ENCODE data around the gene MBD6. TPM values are rescaled to one million over a fixed set of nuclear protein-coding genes. Genes with fewer than 3 reads are reported as not detected.
"Not testable (repeated sequence)": the region's sequence is repeated elsewhere in the genome, so short reads cannot be mapped to it uniquely, and the experiment has no call there.

Gene MBD6
- total RNA-seq, 5 donors from 2014 or later (not counting 1 experiment from before 2014, with no cell fraction given): 109 to 122 (median 114) TPM

- H3K27me3 ChIP-seq (replicated peaks in 1 of 2; ENCODE audit: control insufficient read depth in 2 of 2, extremely low read depth in 1 of 2, insufficient read depth in 2 of 2, low read length in 1 of 2); H3K27ac ChIP-seq (ENCODE audit: low read length); H3K9me3 Mint-ChIP-seq; H3K4me1 ChIP-seq (ENCODE audit: control insufficient read depth in 1 of 2, extremely low read depth in 1 of 2, insufficient read depth in 2 of 2, low read length in 2 of 2); POLR2A ChIA-PET; H3K4me3 ChIP-seq (ENCODE audit: control insufficient read depth in 1 of 2, extremely low read depth in 1 of 2, low read length in 1 of 2); H3K4me3 Mint-ChIP-seq; H3K27ac Mint-ChIP-seq; H3K27me3 Mint-ChIP-seq; DNase-seq; H3K9me3 ChIP-seq; CTCF ChIA-PET; ATAC-seq (replicated peaks in 1 of 4): not testable (repeated sequence)
- WGBS (ENCODE audit: insufficient coverage): 93% methylated on average over 18 of the region's 48 CpGs
- Mint-ChIP-seq H3K36me3 (peaks cover 43% of the 10 kb centered on the region), H3K4me1 (peaks cover 7 to 20% (median 7%) of the 10 kb centered on the region in 3 donors)
- peaks cover 14 to 57% of the 10 kb centered on the region in 2 donors for H3K36me3 ChIP-seq (ENCODE audit: control insufficient read depth in 2 of 2, extremely low read depth in 1 of 2, insufficient read depth in 1 of 2, low read length in 1 of 2)
These were observed 27.4 kb upstream of the MBD6 start for GRCh38 chr12:57495051-57495701.

GRCh38 chr12:57496822-57497221, 25.8 kb upstream of the MBD6 start:
- no peak for ATAC-seq (replicated peaks in 1 of 4)

GRCh38 chr12:57497223-57498131, 25.1 kb upstream of the MBD6 start:
- DNase-seq (no peak), ATAC-seq (replicated peaks in 1 of 4) (no peak)
- Mint-ChIP-seq H3K27me3 (no peaks in the 10 kb centered on the region), H3K4me1 (peaks cover 2 to 11% (median 3%) of the 10 kb centered on the region in 3 donors), H3K4me3 (no peak overlapping the region), H3K9me3 (no peaks in the 10 kb centered on the region), H3K27ac (peak overlapping the region in 1 of 2 donors; percentile 29), H3K36me3 (peaks cover 54% of the 10 kb centered on the region)
- Histone ChIP-seq H3K27ac (ENCODE audit: low read length) (no peak overlapping the region), H3K4me1 (ENCODE audit: control insufficient read depth in 1 of 2, extremely low read depth in 1 of 2, insufficient read depth in 2 of 2, low read length in 2 of 2) (no peaks in the 10 kb centered on the region), H3K27me3 (replicated peaks in 1 of 2; ENCODE audit: control insufficient read depth in 2 of 2, extremely low read depth in 1 of 2, insufficient read depth in 2 of 2, low read length in 1 of 2) (no peaks in the 10 kb centered on the region), H3K36me3 (ENCODE audit: control insufficient read depth in 2 of 2, extremely low read depth in 1 of 2, insufficient read depth in 1 of 2, low read length in 1 of 2) (peaks cover 14 to 59% of the 10 kb centered on the region in 2 donors), H3K4me3 (ENCODE audit: control insufficient read depth in 1 of 2, extremely low read depth in 1 of 2, low read length in 1 of 2) (no peak overlapping the region), H3K9me3 (no peaks in the 10 kb centered on the region)
- 96% methylated on average over 10 of the region's 12 CpGs for WGBS (ENCODE audit: insufficient coverage)
- POLR2A ChIA-PET: no interaction called here
- CTCF ChIA-PET: no interaction called here

More at GRCh38 chr12:57496822-57497221, 25.8 kb upstream of the MBD6 start:
- H3K36me3 ChIP-seq (ENCODE audit: control insufficient read depth in 2 of 2, extremely low read depth in 1 of 2, insufficient read depth in 1 of 2, low read length in 1 of 2): peaks cover 14 to 57% of the 10 kb centered on the region in 2 donors
- H3K27me3 ChIP-seq (replicated peaks in 1 of 2; ENCODE audit: control insufficient read depth in 2 of 2, extremely low read depth in 1 of 2, insufficient read depth in 2 of 2, low read length in 1 of 2): no peaks in the 10 kb centered on the region
- no peaks in the 10 kb centered on the region for H3K9me3 ChIP-seq
- ChIA-PET POLR2A (no interaction called here), CTCF (no interaction called here)
- H3K27ac Mint-ChIP-seq: peak overlapping the region in 1 of 2 donors; percentile 29
- H3K4me1 ChIP-seq (ENCODE audit: control insufficient read depth in 1 of 2, extremely low read depth in 1 of 2, insufficient read depth in 2 of 2, low read length in 2 of 2): no peaks in the 10 kb centered on the region
- H3K27ac ChIP-seq (ENCODE audit: low read length): no peak overlapping the region
- H3K9me3 Mint-ChIP-seq: no peaks in the 10 kb centered on the region
- no peak overlapping the region for H3K4me3 ChIP-seq (ENCODE audit: control insufficient read depth in 1 of 2, extremely low read depth in 1 of 2, low read length in 1 of 2)
- DNase-seq: no peak
- no peak overlapping the region for H3K4me3 Mint-ChIP-seq
- H3K36me3 Mint-ChIP-seq: peaks cover 49% of the 10 kb centered on the region
- no peaks in the 10 kb centered on the region for H3K27me3 Mint-ChIP-seq
- peaks cover 2 to 11% (median 3%) of the 10 kb centered on the region in 3 donors for H3K4me1 Mint-ChIP-seq

- Mint-ChIP-seq H3K27ac (no peak overlapping the region), H3K4me3 (no peak overlapping the region), H3K27me3 (no peaks in the 10 kb centered on the region), H3K36me3 (peaks cover 51% of the 10 kb centered on the region), H3K4me1 (peaks cover 0 to 11% (median 2%) of the 10 kb centered on the region in 3 donors), H3K9me3 (no peaks in the 10 kb centered on the region)
- Histone ChIP-seq H3K9me3 (no peaks in the 10 kb centered on the region), H3K36me3 (ENCODE audit: control insufficient read depth in 2 of 2, extremely low read depth in 1 of 2, insufficient read depth in 1 of 2, low read length in 1 of 2) (peaks cover 11 to 58% of the 10 kb centered on the region in 2 donors), H3K27me3 (replicated peaks in 1 of 2; ENCODE audit: control insufficient read depth in 2 of 2, extremely low read depth in 1 of 2, insufficient read depth in 2 of 2, low read length in 1 of 2) (no peaks in the 10 kb centered on the region), H3K4me3 (ENCODE audit: control insufficient read depth in 1 of 2, extremely low read depth in 1 of 2, low read length in 1 of 2) (no peak overlapping the region), H3K27ac (ENCODE audit: low read length) (no peak overlapping the region), H3K4me1 (ENCODE audit: control insufficient read depth in 1 of 2, extremely low read depth in 1 of 2, insufficient read depth in 2 of 2, low read length in 2 of 2) (no peaks in the 10 kb centered on the region)
- no peak for ATAC-seq (replicated peaks in 1 of 4)
- WGBS (ENCODE audit: insufficient coverage): 97% methylated on average over 6 of the region's 9 CpGs
- ChIA-PET POLR2A (no interaction called here), CTCF (no interaction called here)
- DNase-seq: no peak
These were observed 24.5 kb upstream of the MBD6 start for GRCh38 chr12:57498132-57498502.

GRCh38 chr12:57498571-57498970, 24.1 kb upstream of the MBD6 start:
- no peaks in the 10 kb centered on the region for H3K9me3 ChIP-seq
- H3K27me3 ChIP-seq (replicated peaks in 1 of 2; ENCODE audit: control insufficient read depth in 2 of 2, extremely low read depth in 1 of 2, insufficient read depth in 2 of 2, low read length in 1 of 2): no peaks in the 10 kb centered on the region
- DNase-seq: no peak
- Mint-ChIP-seq H3K4me1 (peaks cover 0 to 11% (median 2%) of the 10 kb centered on the region in 3 donors), H3K9me3 (no peaks in the 10 kb centered on the region), H3K27me3 (no peaks in the 10 kb centered on the region), H3K27ac (no peak overlapping the region), H3K36me3 (peaks cover 52% of the 10 kb centered on the region), H3K4me3 (no peak overlapping the region)
- no peak overlapping the region for H3K27ac ChIP-seq (ENCODE audit: low read length)
- H3K4me1 ChIP-seq (ENCODE audit: control insufficient read depth in 1 of 2, extremely low read depth in 1 of 2, insufficient read depth in 2 of 2, low read length in 2 of 2): no peaks in the 10 kb centered on the region
- no peak for ATAC-seq (replicated peaks in 1 of 4)
- H3K36me3 ChIP-seq (ENCODE audit: control insufficient read depth in 2 of 2, extremely low read depth in 1 of 2, insufficient read depth in 1 of 2, low read length in 1 of 2): peaks cover 11 to 61% of the 10 kb centered on the region in 2 donors
- no peak overlapping the region for H3K4me3 ChIP-seq (ENCODE audit: control insufficient read depth in 1 of 2, extremely low read depth in 1 of 2, low read length in 1 of 2)
- CTCF ChIA-PET: interaction anchor here in 1 of 2 donors (0.6 kb wide), 1 partner anchor 132 kb away, joined by 4 read pairs; no protein-coding TSS in a partner anchor
- POLR2A ChIA-PET: no interaction called here
- WGBS (ENCODE audit: insufficient coverage): 80% methylated on average over 1 of the region's 4 CpGs

- POLR2A ChIA-PET: interaction anchor here in 1 of 2 donors (0.7 kb wide), 1 partner anchor 80 kb away, joined by 3 read pairs; no protein-coding TSS in a partner anchor
- no peak for DNase-seq
- H3K9me3 ChIP-seq: no peaks in the 10 kb centered on the region
- H3K9me3 Mint-ChIP-seq: no peaks in the 10 kb centered on the region
- H3K36me3 Mint-ChIP-seq: peaks cover 61% of the 10 kb centered on the region
- H3K4me1 Mint-ChIP-seq: peaks cover 0 to 11% (median 2%) of the 10 kb centered on the region in 3 donors
- H3K27ac ChIP-seq (ENCODE audit: low read length): no peak overlapping the region
- H3K4me1 ChIP-seq (ENCODE audit: control insufficient read depth in 1 of 2, extremely low read depth in 1 of 2, insufficient read depth in 2 of 2, low read length in 2 of 2): no peaks in the 10 kb centered on the region
- CTCF ChIA-PET: no interaction called here
- no peak overlapping the region for H3K4me3 ChIP-seq (ENCODE audit: control insufficient read depth in 1 of 2, extremely low read depth in 1 of 2, low read length in 1 of 2)
- H3K4me3 Mint-ChIP-seq: no peak overlapping the region
- H3K36me3 ChIP-seq (ENCODE audit: control insufficient read depth in 2 of 2, extremely low read depth in 1 of 2, insufficient read depth in 1 of 2, low read length in 1 of 2): peaks cover 17 to 74% of the 10 kb centered on the region in 2 donors
- no peaks in the 10 kb centered on the region for H3K27me3 Mint-ChIP-seq
- no peak overlapping the region for H3K27ac Mint-ChIP-seq
- H3K27me3 ChIP-seq (replicated peaks in 1 of 2; ENCODE audit: control insufficient read depth in 2 of 2, extremely low read depth in 1 of 2, insufficient read depth in 2 of 2, low read length in 1 of 2): no peaks in the 10 kb centered on the region
- no peak for ATAC-seq (replicated peaks in 1 of 4)
- over 99% methylated on average over 8 of the region's 11 CpGs for WGBS (ENCODE audit: insufficient coverage)
These were observed 22.4 kb upstream of the MBD6 start for GRCh38 chr12:57500213-57500612.
